Lower leg skin (tissue), 4 donors: ENCODE results near the gene MAST4. TPM values are rescaled to one million over a fixed set of nuclear protein-coding genes. Genes with fewer than 3 reads are reported as not detected.

Source experiments
- DNase-seq, 2 donors: peaks; one replicate each; pipeline ENCODE4 v3.0.0-alpha.2; 2019; ENCODE audit warnings: low spot score in 2 of 2
- H3K4me3 ChIP-seq: fragments of 200-600 bp; sonication (generic); 2 replicates; pipeline ENCODE4 v1.5.1; 2017; ENCODE audit warnings: mild to moderate bottlenecking, low read depth; ENCODE audit not compliant: poor library complexity, severe bottlenecking
- CTCF ChIP-seq, 3 donors: fragments of 450-650 bp; IDR thresholded peaks; one replicate each; pipeline ENCODE4 v1.5.1; 2016; ENCODE audit warnings: antibody characterized with exemption in 3 of 3, mild to moderate bottlenecking in 3 of 3, moderate library complexity in 2 of 3
- POLR2A ChIP-seq, 2 donors: fragments of 450-650 bp; IDR thresholded peaks; one replicate each; pipeline ENCODE4 v1.6.1; 2016 to 2017; ENCODE audit warnings: antibody characterized with exemption in 2 of 2, mild to moderate bottlenecking in 1 of 2, moderate library complexity in 1 of 2
- WGBS, 2 donors: methylation state at CpG; one replicate each; pipeline ENCODE4 v1.1.5; 2018; 5-methylcytosine and 5-hydroxymethylcytosine counted together
- intact Hi-C: fragments of 100-400 bp; cut with DNase I; formaldehyde crosslinking; loops from one replicate; pipeline ENCODE4 v1.15.0; 2023; ENCODE audit warnings: low total_unique reads
- total RNA-seq, 4 donors: library from RNA; depleted of rRNA; stranded (reverse); fragments of >200 nt; gene quantifications; one replicate each; pipeline ENCODE4 v1.1.0, GENCODE V29; 2016

MAST4 gene
- total RNA-seq, 4 donors from 2014 or later: 49.0 to 109 (median 55.5) TPM

GRCh38 chr5:67028941-67029340 lies 432.7 kb downstream of the MAST4 start:
- intact Hi-C loops: no loop called here
- DNase-seq: no peak
- TF ChIP-seq POLR2A (IDR thresholded peaks at IDR 0.05) (no peak), CTCF (IDR thresholded peaks at IDR 0.05) (no peak)
- H3K4me3 ChIP-seq: no peak overlapping the region
- 93 to 95% methylated on average over 4 of the region's 4 CpGs for WGBS, 2 donors

- DNase-seq: no peak
- TF ChIP-seq POLR2A (IDR thresholded peaks at IDR 0.05): no peak
- TF ChIP-seq CTCF (IDR thresholded peaks at IDR 0.05): no peak
- H3K4me3 ChIP-seq: no peak overlapping the region
- intact Hi-C loops: no loop called here
Observed at GRCh38 chr5:67029481-67029880, 433.3 kb downstream of the MAST4 start.

GRCh38 chr5:67030289-67031056 lies 434.3 kb downstream of the MAST4 start:
- no peak for DNase-seq
- TF ChIP-seq POLR2A (IDR thresholded peaks at IDR 0.05) (no peak), CTCF (IDR thresholded peaks at IDR 0.05) (no peak)
- 16 to 35% methylated on average over 2 of the region's 2 CpGs for whole genome bisulfite sequencing, 2 donors
- no peak overlapping the region for H3K4me3 ChIP-seq
- intact Hi-C loops: no loop called here

GRCh38 chr5:67031057-67031443 lies 434.9 kb downstream of the MAST4 start:
- TF ChIP-seq POLR2A (IDR thresholded peaks at IDR 0.05) (no peak), CTCF (IDR thresholded peaks at IDR 0.05) (no peak)
- intact Hi-C loops: no loop called here
- no peak for DNase-seq
- no peak overlapping the region for H3K4me3 ChIP-seq
- WGBS, 2 donors: 32 to 38% methylated on average over 3 of the region's 3 CpGs

GRCh38 chr5:67031692-67032091 lies 435.5 kb downstream of the MAST4 start:
- 40 to 47% methylated on average over 3 of the region's 3 CpGs for WGBS, 2 donors
- intact Hi-C loops: no loop called here
- no peak overlapping the region for H3K4me3 ChIP-seq
- DNase-seq: no peak
- TF ChIP-seq POLR2A (IDR thresholded peaks at IDR 0.05): no peak
- no peak for TF ChIP-seq CTCF (IDR thresholded peaks at IDR 0.05)
